Astrocyte (in vitro differentiated cells and primary cell): Measurements from ENCODE around the gene NOP10. TPM values are rescaled to one million over a fixed set of nuclear protein-coding genes. Genes with fewer than 3 reads are reported as not detected.

Experiments used
- DNase-seq: peaks from one replicate; pipeline ENCODE4 v3.0.0-alpha.2; 2010; ENCODE audit warnings: low read depth
- FAIRE-seq: peaks from 2 replicates; lab custom pipeline; 2011; peaks lifted over from hg19 to GRCh38; lab: Jason Lieb, UNC
- H2AFZ ChIP-seq: 2 replicates; pipeline ENCODE4 v1.6.0; 2012; ENCODE audit warnings: low read depth, low read length, inconsistent platforms
- H3K27ac ChIP-seq: 2 replicates; pipeline ENCODE4 v1.5.1; 2011; ENCODE audit warnings: low read depth, low read length, inconsistent platforms
- H3K27me3 ChIP-seq: 2 replicates; pipeline ENCODE4 v1.6.0; 2011; ENCODE audit warnings: low read length, inconsistent platforms; ENCODE audit not compliant: insufficient read depth
- H3K36me3 ChIP-seq: 2 replicates; pipeline ENCODE4 v1.5.1; 2011; ENCODE audit warnings: low read length, inconsistent platforms; ENCODE audit not compliant: insufficient read depth
- H3K4me1 ChIP-seq: 2 replicates; pipeline ENCODE4 v1.5.1; 2011; ENCODE audit warnings: low read length, inconsistent platforms; ENCODE audit not compliant: insufficient read depth
- H3K4me2 ChIP-seq: 2 replicates; pipeline ENCODE4 v1.6.0; 2012; ENCODE audit warnings: low read length, inconsistent platforms
- H3K4me3 ChIP-seq: 2 replicates; pipeline ENCODE4 v1.5.1; 2011; ENCODE audit warnings: low read depth, mild to moderate bottlenecking, low read length, inconsistent platforms; ENCODE audit not compliant: insufficient read depth
- H3K79me2 ChIP-seq: 2 replicates; pipeline ENCODE4 v1.6.0; 2012; ENCODE audit warnings: mild to moderate bottlenecking, low read length, inconsistent platforms; ENCODE audit not compliant: insufficient read depth
- H3K9ac ChIP-seq: 2 replicates; pipeline ENCODE4 v1.6.0; 2012; ENCODE audit warnings: mild to moderate bottlenecking, low read length, inconsistent platforms
- H3K9me3 ChIP-seq: 2 replicates; pipeline ENCODE4 v1.5.1; 2012; ENCODE audit warnings: low read depth, mild to moderate bottlenecking, low read length, inconsistent platforms; ENCODE audit not compliant: insufficient read depth
- H4K20me1 ChIP-seq: 2 replicates; pipeline ENCODE4 v1.6.0; 2012; ENCODE audit warnings: low read length, inconsistent platforms; ENCODE audit not compliant: insufficient read depth
- H3K27ac Mint-ChIP-seq: one replicate; pipeline ENCODE4 v1.8.0; 2021; ENCODE audit warnings: mild to moderate bottlenecking, mixed read lengths; ENCODE audit not compliant: unreplicated experiment
- H3K27me3 Mint-ChIP-seq: one replicate; pipeline ENCODE4 v1.8.0; 2021; ENCODE audit warnings: low read depth, mixed read lengths; ENCODE audit not compliant: unreplicated experiment
- H3K36me3 Mint-ChIP-seq: one replicate; pipeline ENCODE4 v1.8.0; 2021; ENCODE audit warnings: low read depth, mixed read lengths; ENCODE audit not compliant: unreplicated experiment
- H3K4me1 Mint-ChIP-seq: one replicate; pipeline ENCODE4 v1.8.0; 2021; ENCODE audit warnings: low read depth, mixed read lengths; ENCODE audit not compliant: unreplicated experiment
- H3K4me3 Mint-ChIP-seq: one replicate; pipeline ENCODE4 v1.8.0; 2021; ENCODE audit warnings: mild to moderate bottlenecking, moderate library complexity, mixed read lengths; ENCODE audit not compliant: unreplicated experiment
- H3K9me3 Mint-ChIP-seq: one replicate; pipeline ENCODE4 v1.8.0; 2021; ENCODE audit warnings: mild to moderate bottlenecking, mixed read lengths; ENCODE audit not compliant: unreplicated experiment
- EZH2 ChIP-seq: IDR thresholded peaks from 2 replicates; pipeline ENCODE4 v1.6.1; 2012; ENCODE audit warnings: mild to moderate bottlenecking, low read length, inconsistent platforms; ENCODE audit not compliant: insufficient read depth
- total RNA-seq: library from RNA; stranded (reverse); gene quantifications from 2 replicates; pipeline ENCODE4 v1.2.1, GENCODE V29; 2021
- TF ChIP-seq, protein P1 (sequence below): IDR thresholded peaks from 2 replicates; pipeline ENCODE4 v1.5.1; 2011; ENCODE audit warnings: low read depth, mild to moderate bottlenecking, inconsistent platforms, low read length, moderate library complexity; ENCODE audit not compliant: insufficient read depth

NOP10 gene
- total RNA-seq, 1 donor from 2014 or later = 224 TPM

DNA sequence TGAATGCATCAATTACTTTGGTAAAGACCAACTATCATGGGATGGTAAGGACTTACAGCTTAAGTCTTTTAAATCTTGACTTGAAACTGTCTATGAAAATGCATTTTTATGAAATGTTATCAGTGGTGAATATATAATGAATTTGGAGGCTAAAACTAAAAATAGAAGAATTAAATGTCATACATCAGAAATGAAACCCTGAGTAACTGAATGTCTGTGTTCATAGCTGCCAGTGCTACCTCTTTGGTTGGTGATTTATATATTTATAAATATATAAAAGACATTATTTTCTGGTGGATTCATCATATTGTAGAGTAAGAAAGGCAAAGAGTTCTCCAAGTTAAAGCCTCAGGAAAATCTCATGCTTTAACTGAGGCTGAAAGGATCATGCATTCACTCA is 17.6 kb downstream of the NOP10 start:
- FAIRE-seq = no peak

DNA sequence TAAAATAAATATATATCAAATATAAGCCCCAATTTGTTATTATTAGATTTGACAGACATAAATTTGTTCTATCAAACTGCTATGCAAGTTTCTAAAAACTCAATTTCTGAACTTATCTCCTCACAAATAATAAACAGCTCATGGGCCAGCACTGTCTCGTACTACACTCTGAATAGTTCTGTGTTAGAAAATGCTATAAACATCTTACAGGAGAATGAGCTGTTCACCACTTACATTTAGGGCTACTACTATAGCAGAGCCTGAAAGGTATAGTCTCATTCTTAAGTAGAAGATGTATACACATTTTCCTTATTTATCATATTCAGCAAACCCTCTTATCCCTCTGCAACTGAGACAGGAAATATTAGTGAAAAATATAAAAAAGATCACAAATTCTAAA is 18.0 kb downstream of the NOP10 start:
- H3K9ac ChIP-seq = no peak overlapping the region
- H2AFZ ChIP-seq = no peak overlapping the region
- no peaks in the 10 kb centered on the region for H4K20me1 ChIP-seq
- TF ChIP-seq, protein P1, sequence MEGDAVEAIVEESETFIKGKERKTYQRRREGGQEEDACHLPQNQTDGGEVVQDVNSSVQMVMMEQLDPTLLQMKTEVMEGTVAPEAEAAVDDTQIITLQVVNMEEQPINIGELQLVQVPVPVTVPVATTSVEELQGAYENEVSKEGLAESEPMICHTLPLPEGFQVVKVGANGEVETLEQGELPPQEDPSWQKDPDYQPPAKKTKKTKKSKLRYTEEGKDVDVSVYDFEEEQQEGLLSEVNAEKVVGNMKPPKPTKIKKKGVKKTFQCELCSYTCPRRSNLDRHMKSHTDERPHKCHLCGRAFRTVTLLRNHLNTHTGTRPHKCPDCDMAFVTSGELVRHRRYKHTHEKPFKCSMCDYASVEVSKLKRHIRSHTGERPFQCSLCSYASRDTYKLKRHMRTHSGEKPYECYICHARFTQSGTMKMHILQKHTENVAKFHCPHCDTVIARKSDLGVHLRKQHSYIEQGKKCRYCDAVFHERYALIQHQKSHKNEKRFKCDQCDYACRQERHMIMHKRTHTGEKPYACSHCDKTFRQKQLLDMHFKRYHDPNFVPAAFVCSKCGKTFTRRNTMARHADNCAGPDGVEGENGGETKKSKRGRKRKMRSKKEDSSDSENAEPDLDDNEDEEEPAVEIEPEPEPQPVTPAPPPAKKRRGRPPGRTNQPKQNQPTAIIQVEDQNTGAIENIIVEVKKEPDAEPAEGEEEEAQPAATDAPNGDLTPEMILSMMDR = no peak
- TF ChIP-seq EZH2 = no peak
- H3K36me3 ChIP-seq = no peaks in the 10 kb centered on the region
- Mint-ChIP-seq H3K9me3 (no peaks in the 10 kb centered on the region), H3K4me1 (no peaks in the 10 kb centered on the region), H3K4me3 (no peak overlapping the region), H3K36me3 (no peaks in the 10 kb centered on the region), H3K27ac (no peak overlapping the region), H3K27me3 (no peaks in the 10 kb centered on the region)
- no peak overlapping the region for H3K4me3 ChIP-seq
- H3K4me1 ChIP-seq = no peaks in the 10 kb centered on the region
- H3K4me2 ChIP-seq = no peak overlapping the region
- no peaks in the 10 kb centered on the region for H3K27me3 ChIP-seq
- no peak for DNase-seq
- H3K27ac ChIP-seq = no peak overlapping the region
- no peaks in the 10 kb centered on the region for H3K79me2 ChIP-seq
- no peak for FAIRE-seq
- H3K9me3 ChIP-seq = no peaks in the 10 kb centered on the region

More for the DNA sequence above, 17.6 kb downstream of the NOP10 start:
- Mint-ChIP-seq H3K36me3 (no peaks in the 10 kb centered on the region), H3K27ac (no peak overlapping the region), H3K27me3 (no peaks in the 10 kb centered on the region), H3K4me1 (no peaks in the 10 kb centered on the region), H3K9me3 (no peaks in the 10 kb centered on the region), H3K4me3 (no peak overlapping the region)
- Histone ChIP-seq H3K4me3 (no peak overlapping the region), H3K27me3 (no peaks in the 10 kb centered on the region), H3K9me3 (no peaks in the 10 kb centered on the region), H3K36me3 (no peaks in the 10 kb centered on the region), H3K4me1 (no peaks in the 10 kb centered on the region), H2AFZ (no peak overlapping the region), H3K79me2 (no peaks in the 10 kb centered on the region), H3K4me2 (no peak overlapping the region), H4K20me1 (no peaks in the 10 kb centered on the region), H3K9ac (no peak overlapping the region), H3K27ac (no peak overlapping the region)
- no peak for TF ChIP-seq EZH2
- TF ChIP-seq, protein P1 = no peak
- DNase-seq = no peak

GRCh38 chr15:34323217-34323616 is 19.7 kb downstream of the NOP10 start:
- H3K9me3 Mint-ChIP-seq = no peaks in the 10 kb centered on the region
- no peak overlapping the region for H3K4me3 Mint-ChIP-seq
- Histone ChIP-seq H3K4me2 (no peak overlapping the region), H3K4me3 (no peak overlapping the region), H3K79me2 (no peaks in the 10 kb centered on the region), H4K20me1 (no peaks in the 10 kb centered on the region), H2AFZ (no peak overlapping the region), H3K9ac (no peak overlapping the region), H3K9me3 (no peaks in the 10 kb centered on the region), H3K36me3 (no peaks in the 10 kb centered on the region), H3K27ac (no peak overlapping the region), H3K4me1 (peaks cover 4% of the 10 kb centered on the region), H3K27me3 (no peaks in the 10 kb centered on the region)
- H3K27ac Mint-ChIP-seq = no peak overlapping the region
- no peak for TF ChIP-seq EZH2
- TF ChIP-seq, protein P1 = no peak
- no peaks in the 10 kb centered on the region for H3K36me3 Mint-ChIP-seq
- H3K4me1 Mint-ChIP-seq = peaks cover 3% of the 10 kb centered on the region
- DNase-seq = no peak
- no peaks in the 10 kb centered on the region for H3K27me3 Mint-ChIP-seq
- FAIRE-seq = no peak
